GM21723 (cell line): Measurements from ENCODE around the gene SLC5A1.

ENCODE experiments used
- ATAC-seq: cut with Tn5 transposase; IDR thresholded peaks from one replicate; pipeline ENCODE4 v1.9.1; 2021; ENCODE audit warnings: mild to moderate bottlenecking, moderate library complexity; ENCODE audit not compliant: unreplicated experiment

The SLC5A1 gene

DNA sequence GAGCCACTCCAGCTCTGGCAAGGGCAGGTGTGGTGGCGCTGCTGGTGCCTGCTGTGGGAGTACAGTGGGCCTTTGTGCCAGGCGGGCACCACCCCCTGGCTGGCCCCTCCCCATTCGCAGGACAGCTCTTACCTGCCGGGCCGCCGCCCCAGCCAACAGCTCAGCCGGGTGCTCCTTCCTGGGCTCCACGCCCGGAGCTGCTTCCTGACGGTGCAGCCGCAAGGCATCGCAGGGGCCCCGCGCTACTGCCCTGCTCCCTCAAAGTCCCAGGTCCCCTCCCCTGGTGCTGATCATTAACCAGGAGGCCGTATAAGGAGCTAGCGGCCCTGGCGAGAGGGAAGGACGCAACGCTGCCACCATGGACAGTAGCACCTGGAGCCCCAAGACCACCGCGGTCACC lies at the start of gene SLC5A1:
TSS of gene SLC5A1 (plus strand) at position 338 of the 400 bp plus-strand sequence. CDS start at position 359, 21 bp downstream.
- no peak for ATAC-seq

DNA sequence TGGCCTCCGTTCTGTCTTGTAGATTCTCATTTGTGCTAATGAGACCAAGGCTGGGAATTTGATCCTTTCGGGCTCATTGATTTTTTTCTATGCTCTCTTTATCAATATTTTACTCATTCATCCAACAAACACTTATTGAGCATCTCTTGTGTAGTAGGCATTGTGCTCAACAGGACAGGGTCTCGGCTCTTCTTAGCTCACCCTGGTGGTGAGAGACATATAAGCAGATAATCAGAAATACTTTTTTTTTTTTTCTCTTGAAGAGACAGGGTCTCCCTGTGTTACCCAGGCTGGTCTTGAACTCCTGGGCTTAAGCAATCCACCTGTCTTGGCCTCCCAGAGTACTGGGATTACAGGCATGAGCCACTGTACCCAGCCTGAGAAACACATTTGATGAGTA lies 48.0 kb upstream of the SLC5A1 start:
- no peak for ATAC-seq

DNA sequence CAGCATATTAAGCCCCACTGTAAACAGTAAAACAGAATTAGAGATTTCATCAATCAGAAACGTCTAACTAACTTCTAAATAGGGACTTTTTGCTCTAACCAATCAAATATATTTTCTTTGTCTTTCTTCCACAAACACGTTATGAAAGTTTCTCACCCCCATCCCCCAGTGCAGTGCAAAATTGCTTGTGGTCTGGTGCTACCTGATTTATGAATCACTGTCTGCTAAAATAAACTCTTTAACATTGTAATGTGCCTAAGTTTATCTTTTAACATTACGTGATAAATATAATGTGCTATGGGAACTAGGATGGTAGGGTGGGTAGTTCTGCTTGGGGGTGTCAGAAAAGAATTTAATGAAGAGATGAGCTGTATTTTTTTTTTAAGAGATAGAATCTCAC lies 47.3 kb upstream of the SLC5A1 start:
- no peak for ATAC-seq

DNA sequence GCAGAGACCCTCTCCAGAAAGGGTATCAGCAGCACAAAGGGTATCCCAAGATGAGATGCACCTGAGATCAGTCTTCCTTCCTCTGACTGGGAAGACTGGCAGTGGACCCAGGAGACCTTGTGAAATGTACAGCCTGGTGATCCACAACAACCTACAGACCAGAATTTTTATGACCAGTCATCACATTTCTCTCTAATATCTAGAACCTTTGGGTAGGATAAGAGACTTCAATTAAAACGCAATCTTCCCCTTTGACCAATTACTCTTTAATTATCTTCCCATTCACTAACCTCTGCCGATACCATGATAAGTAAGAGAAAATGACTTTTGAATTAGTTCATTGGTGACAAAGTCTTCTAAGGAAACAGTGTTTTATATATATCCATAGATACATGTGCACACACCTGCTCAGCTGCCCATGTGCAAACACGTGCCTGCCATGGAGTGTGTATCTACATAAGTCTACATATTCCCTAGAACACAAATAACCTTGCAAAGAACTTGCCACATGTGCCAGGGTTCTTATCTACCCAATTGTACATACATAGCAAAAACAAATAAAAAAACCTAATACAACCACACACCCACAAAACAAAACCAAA lies 44.2 kb upstream of the SLC5A1 start:
- ATAC-seq, result no peak

DNA sequence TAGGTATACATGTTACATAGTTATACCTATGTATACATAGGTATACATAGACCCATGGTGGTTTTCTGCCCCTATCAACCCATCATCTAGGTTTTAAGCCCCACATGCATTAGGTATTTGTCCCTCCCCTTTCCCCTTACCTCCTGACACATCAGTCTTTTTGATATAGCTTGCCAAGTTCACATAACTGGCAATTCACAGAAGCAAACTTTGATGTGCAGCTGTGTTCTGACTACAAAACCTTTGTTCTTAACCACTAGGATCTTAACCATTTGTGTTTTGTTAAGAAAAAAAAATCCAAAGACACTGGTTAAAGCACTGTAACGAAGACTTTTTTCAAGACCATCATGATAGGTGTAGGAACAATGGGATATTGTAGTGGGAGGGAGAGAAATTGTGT lies 42.9 kb upstream of the SLC5A1 start:
- no peak for ATAC-seq

DNA sequence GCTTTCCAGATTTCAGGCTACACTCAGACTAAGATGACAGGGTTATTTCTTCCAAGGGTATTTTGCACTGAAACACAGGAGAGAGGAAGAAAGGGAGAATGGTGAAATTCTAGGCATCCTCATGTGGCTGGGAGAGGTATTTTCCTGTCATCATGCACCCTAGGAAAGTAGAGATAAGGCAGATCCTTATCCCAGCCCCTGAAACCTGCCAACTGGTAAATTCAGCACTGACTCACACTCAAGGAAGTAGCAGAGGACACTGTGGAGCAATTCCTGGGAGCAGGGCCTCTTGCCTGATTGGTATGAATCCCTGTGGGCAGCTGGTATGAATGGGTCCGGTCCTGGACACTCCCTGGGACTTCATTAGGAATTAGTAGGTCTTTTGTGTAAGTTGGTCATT lies 37.6 kb upstream of the SLC5A1 start:
- ATAC-seq, result no peak

DNA sequence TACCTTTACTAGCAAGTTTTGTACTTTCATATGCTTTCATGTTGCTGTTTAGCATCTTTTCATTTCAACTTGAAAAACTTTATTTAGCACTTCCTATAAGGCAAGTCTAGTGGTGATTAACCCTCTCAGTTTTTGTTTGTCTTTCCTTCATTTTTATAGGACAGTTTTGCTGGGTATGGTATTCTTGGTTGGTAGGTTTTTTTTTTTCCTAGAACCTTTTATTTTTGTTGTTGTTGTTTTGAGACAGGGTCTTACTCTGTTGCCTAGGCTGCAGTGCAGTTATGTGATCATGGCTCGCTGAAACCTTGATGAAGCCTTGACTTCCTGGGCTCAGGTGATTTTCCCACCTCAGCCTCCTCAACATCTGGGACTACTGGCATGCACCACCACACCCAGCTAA lies 29.9 kb upstream of the SLC5A1 start:
- ATAC-seq, result no peak

DNA sequence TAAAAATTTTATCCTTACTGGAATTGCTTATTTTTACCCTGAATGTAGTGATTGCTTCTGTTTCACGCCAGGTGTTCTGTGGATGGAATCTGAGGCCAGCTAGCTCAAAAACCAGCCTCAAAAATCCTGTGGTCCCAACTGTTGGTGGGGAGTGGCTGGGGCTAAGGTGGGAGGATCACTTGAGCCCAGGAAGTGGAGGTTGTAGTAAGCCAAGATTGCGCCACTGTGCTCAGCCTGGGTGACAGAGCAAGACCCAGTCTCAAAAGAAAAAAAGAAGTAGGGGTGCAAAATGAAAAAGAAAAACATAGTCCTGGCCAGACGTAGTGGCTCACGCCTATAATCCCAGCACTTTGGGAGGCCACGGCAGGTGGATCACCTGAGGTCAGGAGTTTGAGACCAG lies 27.0 kb upstream of the SLC5A1 start:
- no peak for ATAC-seq

DNA sequence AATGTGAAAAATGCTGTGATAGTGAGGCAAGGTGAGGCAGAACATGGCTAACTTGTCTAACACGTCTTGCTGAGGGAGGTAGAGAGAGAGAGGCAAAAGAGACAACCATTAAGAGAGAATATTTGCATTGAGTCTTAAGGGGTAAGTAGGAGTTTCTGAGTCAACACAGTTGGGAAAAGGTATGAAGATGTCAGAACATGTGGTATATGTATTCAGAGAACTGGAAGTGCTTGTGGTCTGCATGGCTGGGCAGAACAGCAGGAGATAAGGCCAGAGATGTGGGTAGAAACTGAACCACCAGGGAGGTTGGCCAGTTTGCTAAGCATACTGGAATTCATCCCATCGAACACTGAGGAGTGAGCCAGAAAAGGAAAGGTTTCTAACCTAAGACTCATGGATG lies 25.0 kb upstream of the SLC5A1 start:
- no peak for ATAC-seq

DNA sequence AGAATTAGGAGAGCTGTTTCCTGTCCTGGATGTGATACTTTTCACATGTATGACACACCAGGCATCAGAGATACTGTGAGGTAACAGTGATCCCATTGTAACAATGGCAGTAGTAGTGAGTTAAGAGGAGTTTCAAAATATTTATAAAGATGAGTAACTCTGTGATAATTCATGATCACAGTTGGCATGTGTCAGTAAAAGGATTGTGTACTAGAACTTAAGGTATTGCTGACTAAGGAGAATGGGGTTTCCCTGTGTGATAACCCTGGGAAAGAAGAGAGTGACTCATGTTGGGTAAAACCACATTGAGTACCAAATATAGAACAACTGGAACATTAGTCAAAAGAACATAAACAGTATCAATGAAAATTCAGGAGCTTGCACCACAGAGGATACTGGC lies 22.9 kb upstream of the SLC5A1 start:
- no peak for ATAC-seq

DNA sequence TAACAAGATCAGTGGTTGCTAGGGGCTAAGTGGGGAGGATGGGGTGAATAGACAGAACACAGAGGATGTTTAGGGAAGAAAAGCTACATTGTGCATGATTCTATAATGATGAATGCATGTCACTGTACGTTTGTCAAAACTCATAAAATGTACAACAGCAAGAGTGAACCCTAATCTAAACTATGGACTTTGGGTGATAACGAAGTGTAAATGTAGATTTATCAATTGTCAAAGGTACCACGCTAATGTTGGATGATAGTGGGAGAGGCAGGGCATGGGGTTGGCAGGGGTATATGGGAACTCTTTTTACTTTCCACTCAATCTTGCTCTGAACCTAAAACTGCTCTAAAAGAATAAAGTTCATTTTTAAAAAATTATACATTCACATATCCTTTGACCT lies 21.3 kb upstream of the SLC5A1 start:
- ATAC-seq, result no peak

DNA sequence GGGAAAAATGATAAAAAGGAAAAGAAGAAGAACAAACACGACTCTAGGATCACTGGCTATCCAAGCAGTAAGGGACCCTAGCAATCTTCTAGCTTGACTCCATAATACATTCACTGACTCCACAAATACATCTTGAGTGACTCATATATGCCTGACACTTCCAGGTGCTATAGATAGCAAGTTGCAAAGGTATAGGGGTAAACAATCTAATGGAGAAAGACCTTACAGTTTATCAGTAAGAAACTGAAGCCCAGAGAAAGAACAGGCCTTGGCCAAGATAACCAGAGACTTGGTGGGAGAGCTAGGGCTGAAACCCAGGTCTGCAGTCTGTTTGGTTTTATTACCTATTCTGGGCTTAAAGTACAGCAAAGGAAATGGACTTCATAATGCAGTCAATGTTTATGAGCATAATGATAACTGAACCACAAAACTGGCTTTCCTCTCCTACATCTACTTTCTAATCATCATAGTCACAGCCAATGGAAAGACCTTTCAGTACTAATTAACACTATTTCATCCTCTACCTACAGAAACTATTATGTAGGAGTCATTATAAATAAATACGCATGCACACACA lies 19.7 kb upstream of the SLC5A1 start:
- no peak for ATAC-seq

DNA sequence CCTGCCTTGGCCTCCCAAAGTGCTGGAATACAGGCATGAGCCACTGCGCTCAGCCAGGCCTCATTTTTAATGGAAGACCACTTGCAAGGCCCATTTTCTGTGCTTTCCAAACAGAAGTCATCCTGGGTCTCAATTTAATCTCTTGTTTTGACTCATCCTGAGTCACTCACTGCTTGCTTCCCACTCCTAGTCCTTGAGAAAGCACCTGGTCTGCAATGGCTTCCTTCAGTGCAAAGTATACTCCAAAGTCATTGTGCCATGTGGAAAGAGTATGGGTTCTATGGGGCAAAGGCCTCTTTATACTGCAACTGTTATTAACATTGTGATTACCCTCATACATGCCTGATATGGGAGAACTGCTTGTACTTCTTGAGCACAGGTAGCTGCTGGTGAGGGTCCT lies 18.3 kb upstream of the SLC5A1 start:
- ATAC-seq, result no peak

DNA sequence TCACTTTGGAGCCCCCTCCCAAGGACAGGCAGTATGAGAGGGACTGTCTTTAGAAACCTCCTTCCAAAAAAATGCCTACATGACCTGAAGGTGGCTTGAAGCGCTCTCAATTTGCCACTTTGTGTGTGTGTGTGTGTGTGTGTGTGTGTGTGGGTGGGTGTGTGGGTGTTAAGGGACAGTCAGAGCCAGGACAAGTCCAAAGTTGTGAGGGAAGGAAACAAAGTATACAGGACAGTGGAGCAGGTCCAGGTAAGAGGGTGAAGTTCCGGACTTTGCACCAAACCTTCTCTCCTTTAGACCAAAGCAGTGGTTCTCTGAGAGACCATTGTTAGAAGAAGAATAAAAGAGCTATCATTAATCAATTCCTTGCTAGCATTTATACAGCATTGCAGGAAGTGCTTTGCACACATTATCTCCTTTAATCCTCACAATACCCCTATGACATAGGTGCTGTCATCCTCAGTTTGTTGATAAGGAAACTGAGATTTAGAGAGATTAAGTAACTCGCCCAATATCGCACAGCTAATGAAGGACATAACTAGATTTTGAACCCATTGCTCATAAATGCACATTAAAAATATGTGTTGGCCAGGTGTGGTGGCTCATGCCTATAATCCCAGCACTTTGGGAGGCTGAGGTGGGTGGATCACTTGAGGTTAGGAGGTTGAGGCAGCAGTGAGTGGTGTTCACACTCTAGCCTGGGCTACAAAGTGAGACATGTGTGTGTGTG lies 12.4 kb upstream of the SLC5A1 start:
- ATAC-seq, result no peak

DNA sequence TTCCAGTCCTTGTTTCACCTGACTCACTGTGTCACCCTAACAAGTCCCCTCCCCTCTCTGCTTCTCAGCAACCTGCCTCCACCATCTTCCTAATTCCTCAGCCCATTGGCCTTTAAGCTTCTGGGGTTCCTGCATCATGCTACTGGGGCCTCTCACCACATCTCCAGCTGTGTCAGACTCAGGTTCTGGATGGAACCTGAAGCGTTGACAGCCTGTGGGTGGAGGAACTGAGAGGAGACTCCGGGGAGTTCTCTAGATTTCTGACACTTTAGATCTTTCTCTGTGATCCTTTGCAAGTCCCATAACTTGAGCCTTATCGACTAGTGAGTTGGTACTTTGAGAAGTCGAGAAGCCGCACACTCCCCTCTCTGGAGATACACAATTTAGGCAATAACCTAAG lies 11.6 kb upstream of the SLC5A1 start:
- no peak for ATAC-seq

DNA sequence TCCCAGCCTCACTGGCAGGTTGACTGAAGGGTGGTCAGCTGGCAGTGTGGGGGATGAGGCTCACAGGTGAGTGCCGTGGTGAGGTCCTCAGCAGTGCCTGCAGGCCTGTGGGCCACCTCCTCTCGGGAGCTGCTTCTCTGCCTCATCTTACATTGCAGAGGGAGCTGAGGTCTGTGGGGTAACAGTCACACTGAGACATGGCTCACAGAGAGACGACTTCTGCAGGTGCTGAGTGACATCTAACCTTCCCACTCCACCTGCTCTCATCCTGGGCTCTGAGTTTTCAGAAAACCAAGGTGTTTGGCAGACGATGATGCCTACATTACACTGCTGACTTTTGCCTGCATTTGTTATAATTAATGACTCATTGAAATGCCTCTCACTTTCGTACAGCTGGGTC lies 8.8 kb upstream of the SLC5A1 start:
- no peak for ATAC-seq

DNA sequence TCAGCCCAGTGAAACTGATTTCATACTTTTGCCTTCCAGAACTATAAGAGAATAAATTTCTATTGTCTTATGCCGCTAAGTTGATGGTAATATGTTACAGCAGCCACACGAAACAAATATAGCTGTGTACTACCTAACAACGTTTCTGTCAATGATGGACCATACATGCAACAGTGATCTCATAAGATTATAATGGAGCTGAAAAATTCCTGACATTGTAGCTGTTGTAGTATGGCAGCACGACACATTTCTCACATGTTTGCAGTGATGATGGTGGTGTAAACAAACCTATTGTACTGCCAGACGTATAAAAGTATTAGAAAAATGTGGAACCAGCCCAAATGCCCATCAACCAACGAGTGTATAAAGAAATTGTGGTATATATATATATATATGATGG lies 5.8 kb upstream of the SLC5A1 start:
- ATAC-seq, result no peak

DNA sequence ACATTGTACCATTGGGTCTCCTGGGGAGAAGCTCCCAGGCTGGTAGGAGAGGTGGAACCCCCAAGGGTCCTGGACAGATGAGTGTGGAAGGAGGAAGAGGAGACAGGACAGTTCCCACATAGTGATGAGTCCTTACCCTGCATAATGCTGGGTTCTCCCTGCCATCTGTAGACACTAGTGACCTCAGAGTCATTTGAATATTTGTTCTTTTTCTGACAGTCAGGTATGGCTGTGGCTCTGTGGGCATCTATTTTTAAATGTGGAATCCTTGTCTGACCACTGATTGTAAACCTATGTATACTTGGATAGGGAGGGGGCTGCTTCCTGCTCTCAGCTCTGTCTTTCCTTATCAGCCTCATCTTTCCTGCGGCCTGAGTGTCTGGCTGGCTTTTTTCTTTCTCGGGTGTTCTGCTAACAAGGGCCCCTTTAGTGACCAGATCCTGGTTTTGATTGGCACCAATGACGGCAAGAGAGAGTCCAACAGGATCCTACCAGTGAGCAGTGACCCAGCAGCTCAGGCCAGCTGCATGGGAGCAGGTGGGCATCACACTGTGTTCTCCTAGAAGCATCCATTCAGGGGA lies 2.6 kb upstream of the SLC5A1 start:
- no peak for ATAC-seq

DNA sequence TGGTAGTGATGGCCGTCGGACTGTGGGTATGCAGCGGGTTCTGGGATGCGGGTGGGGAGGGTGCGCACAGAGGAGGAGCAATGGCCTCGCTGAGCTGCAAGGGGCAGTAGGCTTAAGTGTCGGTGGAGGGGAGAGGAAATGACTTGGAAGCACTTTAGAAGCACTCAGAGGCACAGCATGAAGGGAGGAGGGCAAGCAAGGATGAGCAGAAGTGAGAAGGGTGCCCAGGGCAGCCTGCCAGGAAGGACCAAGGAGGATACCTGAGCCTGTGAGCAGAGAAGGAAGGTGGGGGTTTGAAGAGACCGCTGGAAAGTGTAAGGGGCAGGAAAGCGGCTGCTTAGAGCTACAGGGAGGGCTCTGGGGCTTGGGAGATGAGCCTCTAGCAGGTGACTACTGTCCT lies 330 bp downstream of the SLC5A1 start:
- ATAC-seq, result no peak

DNA sequence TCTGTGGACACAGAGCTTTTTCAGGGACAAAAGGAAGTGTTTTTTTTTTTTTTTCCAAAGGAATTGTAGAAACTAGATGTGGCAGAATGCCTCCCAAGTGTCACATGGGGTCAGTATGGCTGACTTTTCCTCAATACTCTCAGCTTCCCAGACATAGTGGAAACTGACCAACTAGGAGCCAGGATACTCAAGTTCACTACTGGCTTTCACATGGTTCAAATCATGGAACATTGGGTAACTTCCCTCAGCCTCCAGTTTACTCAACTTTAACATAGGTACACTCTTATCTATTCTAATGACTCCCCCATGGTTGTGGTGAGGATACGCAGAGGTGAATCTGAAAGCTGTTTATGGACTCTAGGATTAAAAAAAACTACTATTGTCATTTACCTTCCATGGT lies 1.4 kb downstream of the SLC5A1 start:
- no peak for ATAC-seq

DNA sequence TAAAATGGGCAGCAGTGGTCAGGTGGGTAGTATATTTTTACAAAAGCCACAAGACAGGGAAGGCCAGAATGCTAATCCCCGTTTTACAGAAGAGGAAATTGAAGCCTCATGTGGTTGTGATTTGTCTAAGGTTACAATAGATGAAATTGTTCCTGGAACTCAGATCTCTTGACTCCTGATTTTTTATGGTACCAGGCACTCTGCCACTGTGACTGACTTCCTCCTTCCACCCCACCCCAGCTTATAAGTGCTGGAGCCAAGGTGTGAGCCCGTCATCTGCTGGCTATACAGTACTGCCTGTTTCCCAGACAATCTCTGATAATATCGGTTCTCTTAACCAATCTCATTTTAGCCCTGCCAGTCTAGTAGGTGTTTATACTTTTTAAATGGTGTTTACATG lies 1.9 kb downstream of the SLC5A1 start:
- ATAC-seq, result no peak

DNA sequence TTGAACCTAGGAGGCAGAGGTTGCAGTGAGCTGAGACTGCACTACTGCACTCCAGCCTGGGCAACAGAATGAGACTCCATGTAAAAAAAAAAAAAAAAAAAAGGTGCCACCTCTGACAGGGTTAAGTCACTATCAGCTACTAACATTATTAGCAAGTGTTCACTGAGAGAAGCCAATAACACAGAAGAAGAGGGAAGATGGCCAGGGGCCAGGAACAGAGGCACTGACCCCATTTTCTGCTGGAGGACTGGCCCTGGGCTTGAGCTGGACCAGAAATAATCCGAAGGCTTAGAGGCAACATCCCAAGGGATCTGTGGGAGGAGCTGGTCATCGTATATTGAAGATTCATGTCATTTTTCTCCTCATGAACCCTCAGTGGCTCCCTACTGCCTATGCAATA lies 5.0 kb downstream of the SLC5A1 start:
- ATAC-seq, result no peak
